ENCODE results near the gene SLC4A3. TPM values are rescaled to one million over a fixed set of nuclear protein-coding genes. Genes with fewer than 3 reads are reported as not detected.

The SLC4A3 gene
- total RNA-seq, 4 donors from 2014 or later = 10.4 to 30.6 (median 12.4) TPM

- no peaks in the 10 kb centered on the region for H3K36me3 ChIP-seq
- peaks cover 0 to 18% (median 0%) of the 10 kb centered on the region in 3 donors for H3K4me1 ChIP-seq
- H3K9me3 ChIP-seq = no peaks in the 10 kb centered on the region
- no peak for ATAC-seq
- no peaks in the 10 kb centered on the region for H3K27me3 ChIP-seq
- 100% methylated on average over 1 of the region's 1 CpG; no CpG with 5 or more reads in 1 of the 2 donors for WGBS, 2 donors (ENCODE audit: low coverage in 1 of 2)
- no peak for TF ChIP-seq EP300 (IDR thresholded peaks at IDR 0.05)
- no peak for TF ChIP-seq POLR2A (IDR thresholded peaks at IDR 0.05)
- TF ChIP-seq POLR2AphosphoS5 (IDR thresholded peaks at IDR 0.05) = no peak
- TF ChIP-seq CTCF (IDR thresholded peaks at IDR 0.05) = no peak
- H3K27ac ChIP-seq = no peak overlapping the region
- no peak overlapping the region for H3K4me3 ChIP-seq
Measured at GRCh38 chr2:219661955-219662395, 34.5 kb downstream of the SLC4A3 start.

GRCh38 chr2:219662566-219662965 lies 35.1 kb downstream of the SLC4A3 start:
- H3K36me3 ChIP-seq = no peaks in the 10 kb centered on the region
- H3K4me3 ChIP-seq = no peak overlapping the region
- H3K27ac ChIP-seq = no peak overlapping the region
- TF ChIP-seq POLR2AphosphoS5 (IDR thresholded peaks at IDR 0.05) = no peak
- no peak for TF ChIP-seq CTCF (IDR thresholded peaks at IDR 0.05)
- no peak for TF ChIP-seq POLR2A (IDR thresholded peaks at IDR 0.05)
- TF ChIP-seq EP300 (IDR thresholded peaks at IDR 0.05) = no peak
- H3K9me3 ChIP-seq = no peaks in the 10 kb centered on the region
- ATAC-seq = no peak
- no peaks in the 10 kb centered on the region for H3K27me3 ChIP-seq
- H3K4me1 ChIP-seq = peaks cover 0 to 18% (median 0%) of the 10 kb centered on the region in 3 donors

GRCh38 chr2:219663116-219663762 lies 35.8 kb downstream of the SLC4A3 start:
- 80 to 100% methylated on average over 4 to 7 of the region's 11 CpGs for WGBS, 2 donors (ENCODE audit: low coverage in 1 of 2)
- TF ChIP-seq EP300 (IDR thresholded peaks at IDR 0.05) (no peak), CTCF (IDR thresholded peaks at IDR 0.05) (no peak), POLR2AphosphoS5 (IDR thresholded peaks at IDR 0.05) (no peak), POLR2A (IDR thresholded peaks at IDR 0.05) (no peak)
- ATAC-seq = no peak
- H3K4me1 ChIP-seq = peaks cover 0 to 18% (median 0%) of the 10 kb centered on the region in 3 donors
- no peaks in the 10 kb centered on the region for H3K27me3 ChIP-seq
- no peak overlapping the region for H3K4me3 ChIP-seq
- H3K27ac ChIP-seq = no peak overlapping the region
- no peaks in the 10 kb centered on the region for H3K36me3 ChIP-seq
- H3K9me3 ChIP-seq = no peaks in the 10 kb centered on the region

- Histone ChIP-seq H3K27ac (peak overlapping the region in 1 of 4 donors; percentile 68), H3K36me3 (no peaks in the 10 kb centered on the region), H3K27me3 (no peaks in the 10 kb centered on the region), H3K4me1 (peaks cover 0 to 18% (median 0%) of the 10 kb centered on the region in 3 donors), H3K4me3 (no peak overlapping the region), H3K9me3 (no peaks in the 10 kb centered on the region)
- 86 to 95% methylated on average over 3 to 5 of the region's 5 CpGs for WGBS, 2 donors (ENCODE audit: low coverage in 1 of 2)
- TF ChIP-seq POLR2AphosphoS5 (IDR thresholded peaks at IDR 0.05) (no peak), CTCF (IDR thresholded peaks at IDR 0.05) (no peak), POLR2A (IDR thresholded peaks at IDR 0.05) (no peak), EP300 (IDR thresholded peaks at IDR 0.05) (no peak)
- no peak for ATAC-seq
Measured at GRCh38 chr2:219664041-219664440, 36.6 kb downstream of the SLC4A3 start.

- no peaks in the 10 kb centered on the region for H3K36me3 ChIP-seq
- TF ChIP-seq CTCF (IDR thresholded peaks at IDR 0.05) (no peak), EP300 (IDR thresholded peaks at IDR 0.05) (no peak), POLR2A (IDR thresholded peaks at IDR 0.05) (no peak), POLR2AphosphoS5 (IDR thresholded peaks at IDR 0.05) (peak; percentile 54)
- H3K27me3 ChIP-seq = no peaks in the 10 kb centered on the region
- H3K9me3 ChIP-seq = no peaks in the 10 kb centered on the region
- H3K4me3 ChIP-seq = no peak overlapping the region
- H3K27ac ChIP-seq = peak overlapping the region in 3 of 4 donors; percentile 49 to 68 (median 52)
- ATAC-seq = peak; percentile 61
- WGBS, 2 donors (ENCODE audit: low coverage in 1 of 2) = 6 to 20% methylated on average over 2 to 4 of the region's 4 CpGs
- peaks cover 0 to 18% (median 0%) of the 10 kb centered on the region in 3 donors for H3K4me1 ChIP-seq
Measured at GRCh38 chr2:219664944-219665343, 37.5 kb downstream of the SLC4A3 start.

Data from gastroesophageal sphincter (tissue), 4 donors.